ENCODE results near the gene SLC6A3. TPM values are rescaled to one million over a fixed set of nuclear protein-coding genes. Genes with fewer than 3 reads are reported as not detected.
"Not testable (repeated sequence)": the region's sequence is repeated elsewhere in the genome, so short reads cannot be mapped to it uniquely, and the experiment has no call there.

The SLC6A3 gene
- total RNA-seq, 4 donors from 2014 or later, result not detected

DNA sequence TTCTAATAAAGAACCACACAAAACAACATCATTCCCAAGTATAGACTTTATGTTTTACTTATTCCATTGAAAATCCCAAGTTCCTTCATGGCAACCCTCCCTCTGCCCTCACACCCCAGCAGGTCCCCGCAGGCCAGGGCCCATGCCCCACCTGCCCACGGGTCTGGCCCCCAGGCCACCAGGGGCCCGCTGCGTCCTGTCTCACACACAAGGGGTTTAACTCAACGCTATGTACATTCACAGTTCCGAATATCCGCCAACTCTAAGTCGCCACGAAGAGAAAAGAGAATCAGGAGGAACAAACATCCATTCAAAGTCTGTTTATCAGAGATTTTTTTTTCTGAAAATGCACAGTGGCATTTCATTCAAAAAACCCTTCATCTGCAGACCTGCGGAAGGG lies 16.2 kb upstream of the SLC6A3 start:
- WGBS, 2 donors (ENCODE audit: low coverage in 1 of 2), result 95 to 99% methylated on average over 9 to 10 of the region's 10 CpGs
- TF ChIP-seq EP300 (IDR thresholded peaks at IDR 0.05; ENCODE audit: low read depth), result no peak
- TF ChIP-seq POLR2A (IDR thresholded peaks at IDR 0.05), result no peak
- no peak for TF ChIP-seq POLR2AphosphoS5 (IDR thresholded peaks at IDR 0.05)
- TF ChIP-seq, protein P1, sequence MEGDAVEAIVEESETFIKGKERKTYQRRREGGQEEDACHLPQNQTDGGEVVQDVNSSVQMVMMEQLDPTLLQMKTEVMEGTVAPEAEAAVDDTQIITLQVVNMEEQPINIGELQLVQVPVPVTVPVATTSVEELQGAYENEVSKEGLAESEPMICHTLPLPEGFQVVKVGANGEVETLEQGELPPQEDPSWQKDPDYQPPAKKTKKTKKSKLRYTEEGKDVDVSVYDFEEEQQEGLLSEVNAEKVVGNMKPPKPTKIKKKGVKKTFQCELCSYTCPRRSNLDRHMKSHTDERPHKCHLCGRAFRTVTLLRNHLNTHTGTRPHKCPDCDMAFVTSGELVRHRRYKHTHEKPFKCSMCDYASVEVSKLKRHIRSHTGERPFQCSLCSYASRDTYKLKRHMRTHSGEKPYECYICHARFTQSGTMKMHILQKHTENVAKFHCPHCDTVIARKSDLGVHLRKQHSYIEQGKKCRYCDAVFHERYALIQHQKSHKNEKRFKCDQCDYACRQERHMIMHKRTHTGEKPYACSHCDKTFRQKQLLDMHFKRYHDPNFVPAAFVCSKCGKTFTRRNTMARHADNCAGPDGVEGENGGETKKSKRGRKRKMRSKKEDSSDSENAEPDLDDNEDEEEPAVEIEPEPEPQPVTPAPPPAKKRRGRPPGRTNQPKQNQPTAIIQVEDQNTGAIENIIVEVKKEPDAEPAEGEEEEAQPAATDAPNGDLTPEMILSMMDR (IDR thresholded peaks at IDR 0.05), result no peak
- H3K27ac ChIP-seq, result no peak overlapping the region
- no peak overlapping the region for H3K4me3 ChIP-seq
- H3K4me1 ChIP-seq, result no peaks in the 10 kb centered on the region
- intact Hi-C loops (cut with DNase I; ENCODE audit: low total_unique reads) (no loop called here), in situ Hi-C loops (cut with MboI; ENCODE audit: low pct_ligation_motif_present in 1 of 4, low pct_unique_long_range_greater_than_20kb in 1 of 4, low sequenced_read_pairs in 3 of 4) (no loop called here)
- H3K9me3 ChIP-seq, result peaks cover 4 to 6% of the 10 kb centered on the region in 2 donors
- DNase-seq, result no peak
- H3K36me3 ChIP-seq, result peaks cover 0 to 8% (median 0%) of the 10 kb centered on the region in 4 donors
- H3K27me3 ChIP-seq, result no peaks in the 10 kb centered on the region

DNA sequence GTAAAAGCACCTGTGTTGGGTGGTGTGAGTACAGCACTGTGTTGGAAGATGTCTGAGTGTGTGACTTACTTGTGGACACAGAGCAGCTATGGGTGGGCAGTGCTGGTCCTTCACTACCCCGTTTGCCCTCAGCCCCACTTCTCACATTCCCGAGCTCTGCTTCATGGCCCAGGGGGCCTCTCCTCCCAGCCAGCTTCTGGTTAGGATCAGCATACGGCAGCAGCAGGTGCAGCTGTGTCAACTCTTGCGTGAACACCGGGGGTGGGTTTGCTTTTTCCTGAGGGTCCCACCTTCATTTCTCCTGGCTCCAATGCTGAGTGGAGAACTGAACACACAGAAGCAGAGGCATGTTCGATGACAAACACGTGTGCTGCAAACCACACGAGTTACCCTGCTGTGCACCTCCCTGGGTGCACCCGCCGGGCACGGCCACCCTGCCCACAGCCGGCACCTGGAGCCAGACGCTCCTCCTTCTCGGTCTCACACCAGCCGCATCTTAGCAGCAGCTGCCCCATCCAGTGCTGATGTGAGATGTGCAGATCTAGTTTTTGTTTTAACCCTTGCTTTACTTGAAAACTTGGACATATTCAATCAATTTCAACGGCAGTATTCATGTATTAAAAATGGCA lies 14.9 kb upstream of the SLC6A3 start:
- in situ Hi-C loops (cut with MboI; ENCODE audit: low pct_ligation_motif_present in 1 of 4, low pct_unique_long_range_greater_than_20kb in 1 of 4, low sequenced_read_pairs in 3 of 4) (no loop called here), intact Hi-C loops (cut with DNase I; ENCODE audit: low total_unique reads) (no loop called here)
- no peak for DNase-seq
- Histone ChIP-seq H3K4me3 (no peak overlapping the region), H3K27me3 (no peaks in the 10 kb centered on the region), H3K27ac (no peak overlapping the region), H3K36me3 (peaks cover 0 to 8% (median 0%) of the 10 kb centered on the region in 4 donors), H3K4me1 (no peaks in the 10 kb centered on the region), H3K9me3 (peaks cover 14% of the 10 kb centered on the region in 2 donors)
- TF ChIP-seq POLR2AphosphoS5 (IDR thresholded peaks at IDR 0.05), result no peak
- WGBS, 2 donors (ENCODE audit: low coverage in 1 of 2), result 83 to 91% methylated on average over 1 to 16 of the region's 16 CpGs

DNA sequence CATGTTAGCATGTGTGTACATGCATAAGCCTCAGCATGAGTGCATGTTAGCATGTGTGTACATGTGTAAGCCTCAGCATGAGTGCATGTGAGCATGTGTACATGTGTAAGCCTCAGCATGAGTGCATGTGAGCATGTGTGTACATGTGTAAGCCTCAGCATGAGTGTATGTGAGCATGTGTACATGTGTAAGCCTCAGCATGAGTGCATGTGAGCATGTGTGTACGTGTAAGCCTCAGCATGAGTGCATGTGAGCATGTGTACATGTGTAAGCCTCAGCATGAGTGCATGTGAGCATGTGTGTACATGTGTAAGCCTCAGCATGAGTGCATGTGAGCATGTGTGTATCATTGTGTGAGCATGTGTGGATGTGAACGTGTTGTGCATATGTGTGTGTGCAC lies 14.2 kb upstream of the SLC6A3 start:
- in situ Hi-C loops (cut with MboI; ENCODE audit: low pct_ligation_motif_present in 1 of 4, low pct_unique_long_range_greater_than_20kb in 1 of 4, low sequenced_read_pairs in 3 of 4); DNase-seq; H3K4me3 ChIP-seq; H3K27me3 ChIP-seq; H3K27ac ChIP-seq; intact Hi-C loops (cut with DNase I; ENCODE audit: low total_unique reads); H3K36me3 ChIP-seq; H3K4me1 ChIP-seq: not testable (repeated sequence)
- peaks cover 14 to 16% of the 10 kb centered on the region in 2 donors for H3K9me3 ChIP-seq
- WGBS, 2 donors (ENCODE audit: low coverage in 1 of 2), result 50 to 81% methylated on average over 1 to 2 of the region's 2 CpGs

DNA sequence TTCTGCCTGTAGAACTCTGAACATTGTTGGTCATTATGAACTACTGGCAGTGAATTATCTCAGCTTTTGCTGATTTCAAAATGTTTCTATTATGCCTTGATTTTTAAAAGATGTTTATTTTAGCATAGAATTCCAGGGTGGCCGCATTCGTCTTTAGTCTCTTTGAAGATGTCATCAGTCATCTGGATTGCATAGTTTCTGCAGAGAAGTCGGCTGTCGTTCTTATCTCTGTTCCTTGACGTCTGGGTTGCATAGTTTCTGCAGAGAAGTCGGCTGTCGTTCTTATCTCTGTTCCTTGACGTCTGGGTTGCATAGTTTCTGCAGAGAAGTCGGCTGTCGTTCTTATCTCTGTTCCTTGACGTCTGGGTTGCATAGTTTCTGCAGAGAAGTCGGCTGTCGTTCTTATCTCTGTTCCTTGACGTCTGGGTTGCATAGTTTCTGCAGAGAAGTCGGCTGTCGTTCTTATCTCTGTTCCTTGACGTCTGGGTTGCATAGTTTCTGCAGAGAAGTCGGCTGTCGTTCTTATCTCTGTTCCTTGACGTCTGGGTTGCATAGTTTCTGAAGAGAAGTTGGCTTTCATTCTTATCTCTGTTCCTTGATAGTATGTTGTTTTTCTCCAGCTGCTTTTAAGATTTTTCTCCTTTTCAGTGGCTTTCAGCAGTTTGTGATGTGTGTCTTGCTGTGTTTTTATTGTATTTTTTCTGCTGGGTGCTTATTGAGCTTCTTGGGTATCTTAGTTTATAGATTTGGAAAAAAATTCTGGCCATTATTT lies 11.1 kb upstream of the SLC6A3 start:
- H3K27me3 ChIP-seq; DNase-seq; H3K27ac ChIP-seq; H3K4me1 ChIP-seq; H3K4me3 ChIP-seq; H3K36me3 ChIP-seq; intact Hi-C loops (cut with DNase I; ENCODE audit: low total_unique reads); in situ Hi-C loops (cut with MboI; ENCODE audit: low pct_ligation_motif_present in 1 of 4, low pct_unique_long_range_greater_than_20kb in 1 of 4, low sequenced_read_pairs in 3 of 4): not testable (repeated sequence)
- 90 to 92% methylated on average over 2 to 13 of the region's 20 CpGs for WGBS, 2 donors (ENCODE audit: low coverage in 1 of 2)
- peaks cover 23 to 25% of the 10 kb centered on the region in 2 donors for H3K9me3 ChIP-seq

DNA sequence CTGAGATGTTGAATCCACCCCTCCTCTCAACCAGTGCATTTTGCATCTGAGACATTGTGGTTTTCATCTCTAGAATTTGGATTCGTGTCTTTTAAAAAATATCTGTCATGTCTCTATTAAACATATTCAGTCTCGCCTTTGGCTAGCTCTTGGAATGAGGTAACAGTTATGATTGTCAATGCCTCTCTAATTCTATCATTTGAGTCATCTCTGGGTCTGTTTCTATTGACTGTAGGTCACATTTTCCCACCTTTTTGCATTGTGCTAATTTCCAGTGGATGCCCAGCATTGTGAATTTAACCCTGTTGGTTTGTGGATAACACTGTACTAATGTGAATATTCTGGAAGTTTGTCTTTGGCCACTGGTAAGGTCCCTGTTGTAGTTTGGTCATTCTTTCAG lies 8.4 kb upstream of the SLC6A3 start:
- intact Hi-C loops (cut with DNase I; ENCODE audit: low total_unique reads), result no loop called here
- 67 to 83% methylated on average over 2 of the region's 2 CpGs for WGBS, 2 donors (ENCODE audit: low coverage in 1 of 2)
- H3K27me3 ChIP-seq, result peaks cover 6% of the 10 kb centered on the region
- peaks cover 23 to 25% of the 10 kb centered on the region in 2 donors for H3K9me3 ChIP-seq
- TF ChIP-seq POLR2A (IDR thresholded peaks at IDR 0.05) (no peak), POLR2AphosphoS5 (IDR thresholded peaks at IDR 0.05) (no peak), EP300 (IDR thresholded peaks at IDR 0.05; ENCODE audit: low read depth) (no peak)
- TF ChIP-seq, protein P1 (IDR thresholded peaks at IDR 0.05), result no peak
- H3K36me3 ChIP-seq, result no peaks in the 10 kb centered on the region
- no peak overlapping the region for H3K4me3 ChIP-seq
- no peaks in the 10 kb centered on the region for H3K4me1 ChIP-seq
- in situ Hi-C loops (cut with MboI; ENCODE audit: low pct_ligation_motif_present in 1 of 4, low pct_unique_long_range_greater_than_20kb in 1 of 4, low sequenced_read_pairs in 3 of 4), result no loop called here
- H3K27ac ChIP-seq, result no peak overlapping the region
- DNase-seq, result no peak
